ENCODE measurements around the gene NCR3LG1.

NCR3LG1 gene

GRCh38 chr11:17333799-17334586, 17.6 kb upstream of the NCR3LG1 start:
- DNase-seq (ENCODE audit: low read depth): no peak
- H3K4me3 ChIP-seq (ENCODE audit: low read depth, low read length): no peak overlapping the region
- no peak for TF ChIP-seq CTCF (conservative IDR thresholded peaks at IDR 0.05; ENCODE audit: low read depth, low read length)

DNA sequence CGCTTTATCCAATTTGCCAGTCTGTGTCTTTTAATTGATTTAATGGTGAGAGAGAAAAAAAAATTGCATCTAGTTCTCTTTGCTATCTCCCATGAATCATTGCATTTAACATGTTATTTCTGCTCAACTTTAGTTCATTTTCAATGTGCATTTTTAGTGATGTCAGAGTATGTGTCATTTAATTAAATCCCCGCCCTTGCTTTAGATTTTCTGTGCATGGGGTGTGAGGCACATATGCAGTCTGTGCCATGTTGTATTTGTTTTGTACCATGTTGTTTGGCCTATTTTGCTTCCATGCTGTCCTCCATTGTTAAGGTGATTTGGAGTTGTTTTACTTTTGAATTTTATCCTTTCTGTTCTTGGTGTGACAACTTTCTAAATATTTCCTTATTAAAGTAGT, 8.3 kb upstream of the NCR3LG1 start:
- DNase-seq (ENCODE audit: low read depth): no peak
- no peak for TF ChIP-seq CTCF (conservative IDR thresholded peaks at IDR 0.05; ENCODE audit: low read depth, low read length)
- H3K4me3 ChIP-seq (ENCODE audit: low read depth, low read length): no peak overlapping the region

- DNase-seq (ENCODE audit: low read depth): peak; percentile 96
Observed at GRCh38 chr11:17343907-17344306, 7.7 kb upstream of the NCR3LG1 start.

GRCh38 chr11:17347676-17348075, 3.9 kb upstream of the NCR3LG1 start:
- no peak overlapping the region for H3K4me3 ChIP-seq (ENCODE audit: low read depth, low read length)
- TF ChIP-seq CTCF (conservative IDR thresholded peaks at IDR 0.05; ENCODE audit: low read depth, low read length): no peak
- no peak for DNase-seq (ENCODE audit: low read depth)

More at GRCh38 chr11:17343907-17344306, 7.7 kb upstream of the NCR3LG1 start:
- TF ChIP-seq CTCF (conservative IDR thresholded peaks at IDR 0.05; ENCODE audit: low read depth, low read length): no peak
- H3K4me3 ChIP-seq (ENCODE audit: low read depth, low read length): no peak overlapping the region

- no peak for DNase-seq (ENCODE audit: low read depth)
- no peak for TF ChIP-seq CTCF (conservative IDR thresholded peaks at IDR 0.05; ENCODE audit: low read depth, low read length)
- H3K4me3 ChIP-seq (ENCODE audit: low read depth, low read length): no peak overlapping the region
Observed at GRCh38 chr11:17350455-17351171, 987 bp upstream of the NCR3LG1 start.

GRCh38 chr11:17351172-17351509, 459 bp upstream of the NCR3LG1 start:
- TF ChIP-seq CTCF (conservative IDR thresholded peaks at IDR 0.05; ENCODE audit: low read depth, low read length): peak; percentile 40
- DNase-seq (ENCODE audit: low read depth): no peak
- H3K4me3 ChIP-seq (ENCODE audit: low read depth, low read length): peak overlapping the region; percentile 62

Data from choroid plexus epithelial cell (primary cell).